ENCODE results near the gene SCLT1. TPM values are rescaled to one million over a fixed set of nuclear protein-coding genes. Genes with fewer than 3 reads are reported as not detected.

The SCLT1 gene
- total RNA-seq, 1 experiment from 2014 or later: 11.3 TPM

- no CpG with 5 or more reads among the region's 6 CpGs for WGBS (ENCODE audit: extremely low coverage, insufficient read length, low lambda C conversion rate)
Observed at GRCh38 chr4:128916832-128917231, 176.5 kb downstream of the SCLT1 start.

More at GRCh38 chr4:128916832-128917231, 176.5 kb downstream of the SCLT1 start:
- Histone ChIP-seq H3K79me2 (ENCODE audit: insufficient read depth, low read length) (no peaks in the 10 kb centered on the region), H3K9ac (ENCODE audit: extremely low read depth, insufficient read length, low read length) (no peak overlapping the region), H3K27ac (ENCODE audit: insufficient read length, low read depth, low read length) (no peak overlapping the region), H3K18ac (ENCODE audit: insufficient read length, low read depth, low read length) (no peak overlapping the region), H2BK12ac (ENCODE audit: insufficient read length, low read depth, low read length) (no peak overlapping the region), H4K5ac (ENCODE audit: insufficient read length, low read depth, low read length) (no peak overlapping the region), H3K4me2 (ENCODE audit: insufficient read depth, insufficient read length, low read length) (no peak overlapping the region), H2BK20ac (ENCODE audit: low read depth, low read length, poor library complexity, severe bottlenecking) (no peak overlapping the region), H3K27me3 (ENCODE audit: insufficient read depth, low read length) (no peaks in the 10 kb centered on the region), H2AK5ac (ENCODE audit: insufficient read length, low read length) (no peak overlapping the region), H2BK5ac (ENCODE audit: insufficient read length, low read length) (no peak overlapping the region), H3T11ph (ENCODE audit: low read length) (no peak overlapping the region), H3K14ac (ENCODE audit: insufficient read depth, low read length) (no peak overlapping the region), H3K56ac (ENCODE audit: insufficient read length, low read depth, low read length) (no peak overlapping the region), H2AFZ (ENCODE audit: low read length) (no peak overlapping the region), H3K23me2 (ENCODE audit: insufficient read length, low read depth, low read length, poor library complexity, severe bottlenecking) (no peaks in the 10 kb centered on the region), H3K23ac (ENCODE audit: insufficient read length, low read depth, low read length) (no peak overlapping the region), H4K91ac (ENCODE audit: insufficient read length, low read depth, low read length) (no peak overlapping the region), H4K20me1 (ENCODE audit: control insufficient read depth, insufficient read depth, insufficient read length) (no peaks in the 10 kb centered on the region), H4K8ac (replicated peaks; ENCODE audit: insufficient read length, low read depth, low read length) (no peak overlapping the region), H3K79me1 (ENCODE audit: insufficient read depth, low read depth, low read length, poor library complexity, severe bottlenecking) (no peaks in the 10 kb centered on the region), H3K4ac (ENCODE audit: low read depth, low read length) (no peak overlapping the region), H2BK15ac (ENCODE audit: low read depth, low read length) (no peak overlapping the region), H3K4me1 (ENCODE audit: insufficient read depth, low read length) (no peaks in the 10 kb centered on the region), H2BK120ac (ENCODE audit: low read depth, low read length, poor library complexity, severe bottlenecking) (no peak overlapping the region), H3K9me3 (ENCODE audit: control insufficient read depth, low read depth, low read length) (no peaks in the 10 kb centered on the region)
- Mint-ChIP-seq H3K4me3 (no peak overlapping the region), H3K27me3 (ENCODE audit: low read depth) (no peaks in the 10 kb centered on the region), H3K27ac (no peak overlapping the region), H3K4me1 (no peaks in the 10 kb centered on the region), H3K9me3 (no peaks in the 10 kb centered on the region), H3K36me3 (ENCODE audit: insufficient read depth in 1 of 3, low read depth in 3 of 3) (no peaks in the 10 kb centered on the region)
- DNase-seq: no peak
- TF ChIP-seq, protein P1, sequence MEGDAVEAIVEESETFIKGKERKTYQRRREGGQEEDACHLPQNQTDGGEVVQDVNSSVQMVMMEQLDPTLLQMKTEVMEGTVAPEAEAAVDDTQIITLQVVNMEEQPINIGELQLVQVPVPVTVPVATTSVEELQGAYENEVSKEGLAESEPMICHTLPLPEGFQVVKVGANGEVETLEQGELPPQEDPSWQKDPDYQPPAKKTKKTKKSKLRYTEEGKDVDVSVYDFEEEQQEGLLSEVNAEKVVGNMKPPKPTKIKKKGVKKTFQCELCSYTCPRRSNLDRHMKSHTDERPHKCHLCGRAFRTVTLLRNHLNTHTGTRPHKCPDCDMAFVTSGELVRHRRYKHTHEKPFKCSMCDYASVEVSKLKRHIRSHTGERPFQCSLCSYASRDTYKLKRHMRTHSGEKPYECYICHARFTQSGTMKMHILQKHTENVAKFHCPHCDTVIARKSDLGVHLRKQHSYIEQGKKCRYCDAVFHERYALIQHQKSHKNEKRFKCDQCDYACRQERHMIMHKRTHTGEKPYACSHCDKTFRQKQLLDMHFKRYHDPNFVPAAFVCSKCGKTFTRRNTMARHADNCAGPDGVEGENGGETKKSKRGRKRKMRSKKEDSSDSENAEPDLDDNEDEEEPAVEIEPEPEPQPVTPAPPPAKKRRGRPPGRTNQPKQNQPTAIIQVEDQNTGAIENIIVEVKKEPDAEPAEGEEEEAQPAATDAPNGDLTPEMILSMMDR (conservative IDR thresholded peaks at IDR 0.05): no peak
